NCI-H2196 (cell line): Measurements from ENCODE around the gene RNF212B.
A peak's percentile ranks its signal among the peaks of the same experiment; 100 is the strongest.
"Not testable (repeated sequence)": the region's sequence is repeated elsewhere in the genome, so short reads cannot be mapped to it uniquely, and the experiment has no call there.

ENCODE experiments used
- DNase-seq: peaks from one replicate; lab custom pipeline; 2025; ENCODE audit not compliant: unreplicated experiment; lab: John Stamatoyannopoulos, UW

RNF212B gene

DNA sequence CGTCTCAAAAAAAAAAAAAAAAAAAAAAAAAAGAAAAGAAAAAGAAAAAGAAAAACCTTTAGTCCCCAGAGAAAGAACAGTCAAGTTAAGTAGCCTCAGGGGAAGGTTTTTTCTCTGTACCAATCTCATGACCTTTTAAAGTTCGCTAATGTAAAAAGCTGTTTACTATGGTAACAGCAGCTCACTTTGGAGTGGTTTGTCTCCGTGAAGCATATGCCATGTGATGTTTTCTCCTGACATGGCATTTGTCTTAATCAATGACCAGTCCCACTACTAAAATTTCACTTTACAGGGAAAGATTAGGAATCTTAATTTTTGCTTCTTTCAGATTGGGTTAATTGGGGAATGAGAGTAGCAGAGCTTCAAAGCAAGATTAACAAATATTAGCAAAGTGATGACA is 4.3 kb downstream of the RNF212B start:
- DNase-seq: no peak

DNA sequence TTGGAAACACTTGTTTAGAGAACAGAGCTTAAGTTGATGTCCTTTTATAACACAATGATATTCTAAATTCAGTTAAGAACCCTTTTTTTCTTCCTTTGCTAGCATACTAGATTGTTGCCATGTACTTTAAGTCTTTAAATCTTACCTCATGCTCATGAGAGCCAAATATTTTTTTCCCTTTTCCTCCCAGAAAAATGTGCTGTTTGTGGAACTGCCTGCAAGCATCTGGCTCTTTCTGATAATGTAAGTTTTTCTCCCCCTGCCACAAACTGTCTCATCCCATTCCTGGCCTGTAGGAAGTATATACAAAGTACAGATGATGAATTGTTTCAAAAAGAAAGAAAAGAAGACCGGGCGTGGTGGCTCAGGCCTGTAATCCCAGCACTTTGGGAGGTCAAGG is 5.3 kb downstream of the RNF212B start:
- DNase-seq: no peak

DNA sequence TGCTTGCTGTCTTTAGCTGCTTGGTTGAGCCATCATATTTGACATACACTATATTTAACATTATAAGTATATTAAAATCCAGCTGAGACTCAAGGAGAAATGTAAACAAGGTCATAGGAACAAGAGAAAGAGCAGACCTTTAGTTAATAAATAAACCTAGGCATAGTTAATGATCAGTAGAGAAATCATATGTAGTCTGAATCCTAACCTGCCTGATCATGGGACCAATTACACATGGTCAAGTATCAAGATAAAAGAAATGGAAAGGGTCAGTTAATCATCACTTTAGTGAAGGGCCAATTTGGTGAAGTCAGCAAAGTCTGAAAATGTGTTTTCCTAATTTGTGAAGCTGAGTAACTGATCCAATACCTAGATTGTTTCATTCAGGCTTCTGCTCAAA is 7.5 kb downstream of the RNF212B start:
- no peak for DNase-seq

DNA sequence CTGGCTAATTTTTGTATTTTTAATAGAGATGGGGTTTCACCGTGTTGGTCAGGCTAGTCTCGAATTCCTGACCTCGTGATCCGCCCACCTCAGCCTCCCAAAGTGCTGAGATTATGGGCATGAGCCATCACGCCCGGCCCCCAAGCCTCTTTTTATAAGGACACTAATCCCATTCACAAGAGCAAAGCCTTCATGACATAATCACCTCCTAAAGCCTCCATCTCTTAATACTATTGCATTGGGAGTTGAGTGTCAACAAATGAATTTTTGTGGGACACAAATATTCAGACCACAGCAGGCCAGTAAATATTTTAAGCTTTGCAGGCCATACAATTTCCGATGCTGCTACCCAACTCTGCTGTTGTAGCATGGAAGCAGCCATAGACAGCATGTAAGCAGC is 10.9 kb downstream of the RNF212B start:
- no peak for DNase-seq

DNA sequence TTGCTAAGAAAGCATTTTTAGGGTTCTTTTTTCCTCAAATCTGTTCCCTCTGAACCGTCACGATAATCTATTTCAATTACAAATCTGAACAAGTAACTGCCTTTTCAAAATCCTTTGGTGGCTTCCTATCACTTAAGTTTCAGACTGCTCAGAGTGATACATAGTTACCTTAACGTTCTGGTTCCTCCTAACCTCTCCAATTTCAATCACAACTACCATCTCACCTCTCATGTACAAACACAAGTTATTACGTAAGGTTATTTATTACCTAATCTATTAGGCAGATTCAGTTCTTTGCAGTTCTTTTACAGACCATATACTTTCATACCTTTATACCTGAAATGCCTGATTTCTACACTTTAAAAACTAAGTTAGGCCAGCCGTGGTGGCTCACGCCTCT is 12.1 kb downstream of the RNF212B start:
- DNase-seq: no peak

DNA sequence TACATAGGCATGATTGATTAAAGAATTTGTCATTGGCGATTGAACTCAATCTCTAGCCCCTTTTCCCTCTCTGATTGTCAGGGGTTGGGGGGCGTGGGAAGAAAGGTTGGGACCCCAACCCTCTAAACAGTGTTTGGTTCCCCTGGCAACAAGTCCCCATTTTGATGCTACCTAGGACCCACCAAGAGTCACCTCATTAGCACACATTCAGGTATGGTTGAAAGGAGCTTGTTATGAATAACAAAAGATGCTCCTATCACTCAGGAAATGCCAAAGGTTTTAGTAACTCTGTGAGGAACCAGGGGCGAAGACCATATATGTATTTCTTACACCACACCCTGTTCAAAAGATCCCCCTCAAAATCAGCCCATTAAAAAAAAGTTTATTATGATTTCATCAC is 14.3 kb downstream of the RNF212B start:
- no peak for DNase-seq

DNA sequence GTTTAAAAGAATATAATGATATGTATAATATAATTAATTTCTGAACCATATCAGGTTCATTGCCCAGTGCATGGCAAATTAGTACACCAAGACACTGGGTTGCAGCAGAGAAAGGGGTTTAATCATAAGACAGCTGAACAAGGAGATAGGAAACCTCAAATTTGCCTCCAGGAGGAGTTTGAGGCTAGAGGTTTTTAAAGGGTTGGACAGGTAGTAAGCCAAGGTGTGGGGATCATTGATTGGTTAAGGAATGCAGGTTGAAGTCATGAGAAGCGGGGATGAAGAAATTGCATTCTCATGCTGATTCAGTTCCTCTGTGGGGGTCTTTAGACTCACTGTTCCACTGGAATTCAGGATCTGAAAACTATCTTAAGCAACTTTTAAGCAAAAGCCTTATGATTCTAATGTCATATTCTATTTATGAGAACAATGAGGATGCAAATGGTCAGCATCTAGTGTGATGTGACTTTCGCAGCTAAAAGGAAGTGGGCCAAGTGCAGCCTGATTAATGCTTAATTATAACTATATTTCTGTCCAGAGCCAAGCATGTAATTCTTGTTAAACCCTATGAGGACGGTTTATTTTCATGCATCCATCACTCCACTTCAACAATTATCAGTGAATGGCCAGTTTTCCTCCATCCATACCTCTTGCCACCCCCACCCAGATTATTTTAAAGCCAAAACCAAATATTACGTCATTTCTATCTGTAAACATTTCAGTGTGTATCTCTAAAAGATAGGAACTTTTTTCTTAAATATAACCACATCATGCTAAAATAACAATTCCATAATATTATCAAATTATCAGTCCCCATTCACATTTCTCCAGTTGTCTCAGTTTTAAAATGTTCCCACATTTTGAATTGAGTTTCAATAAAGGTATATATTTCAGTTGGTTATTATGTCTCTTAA is 14.9 kb downstream of the RNF212B start:
- no peak for DNase-seq

DNA sequence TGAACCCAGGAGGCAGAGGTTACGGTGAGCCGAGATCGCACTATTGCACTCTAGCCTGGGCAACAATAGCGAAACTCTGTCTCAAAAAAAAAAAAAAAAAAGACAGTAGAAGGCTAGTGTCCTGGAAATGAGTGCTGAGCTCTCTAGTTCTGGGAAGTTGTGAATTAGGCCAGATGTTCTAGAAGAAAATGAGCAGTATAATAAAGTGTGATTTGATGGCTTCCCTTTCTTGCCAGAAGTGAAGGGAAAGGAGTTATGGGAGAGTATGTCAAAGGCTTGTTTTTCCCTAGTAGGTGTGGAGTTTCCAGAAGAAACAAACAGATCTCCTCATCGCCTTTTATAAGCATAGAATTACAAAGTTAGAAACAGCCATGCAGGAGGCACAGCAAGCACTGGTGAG is 20.5 kb downstream of the RNF212B start:
- no peak for DNase-seq

DNA sequence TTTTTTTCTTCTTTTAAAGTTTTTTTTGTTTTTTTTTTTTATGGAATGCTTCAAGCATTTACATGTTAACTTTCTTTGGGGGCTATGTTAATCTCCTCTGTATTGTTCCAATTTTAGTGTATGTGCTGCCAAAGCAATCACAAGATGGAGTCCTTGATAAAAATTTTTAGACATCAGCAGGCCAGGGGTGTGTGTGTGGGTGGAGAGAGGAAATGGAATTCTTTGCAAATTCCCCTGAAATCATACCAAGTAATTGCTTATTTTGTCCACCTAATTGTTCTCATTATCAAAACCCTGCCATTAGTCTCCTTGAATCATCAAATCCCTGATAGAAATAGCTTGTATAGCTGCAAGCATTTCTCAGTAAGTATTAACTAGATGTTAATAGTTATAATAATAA is 21.7 kb downstream of the RNF212B start:
- no peak for DNase-seq

DNA sequence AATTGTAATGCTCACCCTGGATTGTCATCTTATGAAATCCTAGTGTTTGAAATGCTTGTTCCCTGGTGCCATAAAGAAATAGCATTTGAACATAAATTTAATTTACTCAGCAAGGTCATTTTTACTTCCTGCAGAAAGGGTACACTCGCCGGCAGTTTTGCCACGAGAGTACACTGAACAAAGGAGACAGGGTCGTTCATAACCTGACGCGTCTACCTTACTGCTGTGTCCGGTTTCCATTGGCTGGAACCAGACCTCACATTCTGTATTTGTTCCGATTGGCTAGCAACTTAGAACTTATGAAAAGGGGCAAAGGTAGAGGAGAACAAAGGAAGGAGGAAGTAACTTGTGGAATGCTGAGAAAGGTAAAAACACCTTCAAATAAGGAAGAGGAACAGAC is 23.1 kb downstream of the RNF212B start:
- not testable (repeated sequence) for DNase-seq

DNA sequence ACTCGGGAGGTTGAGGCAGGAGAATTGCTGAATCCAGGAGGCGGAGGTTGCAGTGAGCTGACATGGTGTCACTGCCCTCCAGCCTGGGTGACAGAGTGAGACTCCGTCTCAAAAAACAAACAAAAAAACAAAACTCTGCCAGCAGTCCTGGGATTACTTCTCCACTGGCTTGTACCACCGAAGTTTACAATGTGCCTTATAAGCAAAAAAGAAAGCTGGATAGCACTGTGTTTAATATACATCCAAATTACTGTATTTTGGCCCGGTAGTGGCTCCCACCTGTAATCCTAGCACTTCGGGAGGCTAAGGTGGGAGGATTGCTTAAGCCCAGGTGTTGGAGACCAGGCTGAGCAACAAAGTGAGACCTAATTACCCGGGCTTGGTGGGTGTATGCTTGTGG is 31.5 kb downstream of the RNF212B start:
- DNase-seq: no peak

DNA sequence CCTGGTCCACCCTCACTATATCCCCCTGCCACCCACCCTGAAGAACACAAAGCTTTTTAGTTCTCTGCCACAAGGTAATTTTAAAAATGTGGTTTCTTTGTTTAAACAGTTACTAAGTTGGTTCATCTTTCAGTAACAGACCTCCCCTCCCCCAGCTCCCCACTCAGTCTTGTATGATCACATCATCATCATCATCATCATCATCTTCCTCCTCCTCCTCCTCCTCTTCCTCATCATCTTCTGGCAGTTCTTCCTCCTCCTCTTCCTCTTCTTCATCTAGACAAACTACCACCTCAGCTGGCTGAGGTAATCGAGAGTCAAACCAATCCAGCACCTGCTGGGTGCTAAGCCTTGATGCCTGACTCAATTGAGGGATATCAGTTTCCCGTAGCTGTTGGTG is 37.7 kb downstream of the RNF212B start:
- no peak for DNase-seq

DNA sequence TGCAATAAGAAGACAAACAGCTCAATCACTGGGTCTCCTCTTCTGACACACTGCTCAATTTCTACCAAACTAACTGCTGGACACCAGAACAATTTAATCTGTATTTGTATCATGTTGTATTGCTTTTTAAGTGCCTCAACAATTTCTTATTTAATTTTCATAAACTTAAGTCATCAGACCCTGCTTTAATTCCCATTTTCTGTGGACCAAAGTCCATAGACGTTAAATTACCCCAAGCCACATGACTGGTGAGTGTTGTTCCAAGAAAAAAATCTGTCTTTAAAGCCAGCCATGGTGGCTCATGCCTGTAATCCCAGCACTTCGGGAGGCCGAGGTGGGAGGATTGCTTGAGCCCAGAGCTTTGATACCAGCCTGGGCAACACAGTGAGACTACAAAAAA is 39.5 kb downstream of the RNF212B start:
- DNase-seq: no peak

DNA sequence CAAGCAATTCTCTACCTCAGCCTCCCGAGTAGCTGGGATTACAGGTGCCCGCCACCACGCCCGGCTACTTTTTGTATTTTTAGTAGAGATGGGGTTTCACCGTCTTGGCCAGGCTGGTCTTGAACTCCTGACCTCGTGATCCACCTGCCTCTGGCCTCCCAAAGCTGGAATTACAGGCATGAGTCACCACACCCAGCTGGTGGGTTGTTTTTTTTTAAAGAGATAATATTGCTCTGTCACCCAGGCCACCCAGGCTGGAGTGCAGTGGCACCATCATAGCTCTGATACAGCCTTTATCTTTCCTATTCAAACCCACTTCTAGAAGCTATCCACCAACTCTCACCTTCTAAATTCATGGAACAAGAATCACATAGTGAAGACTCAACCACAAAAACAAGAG is 40.2 kb downstream of the RNF212B start:
- DNase-seq: not testable (repeated sequence)

DNA sequence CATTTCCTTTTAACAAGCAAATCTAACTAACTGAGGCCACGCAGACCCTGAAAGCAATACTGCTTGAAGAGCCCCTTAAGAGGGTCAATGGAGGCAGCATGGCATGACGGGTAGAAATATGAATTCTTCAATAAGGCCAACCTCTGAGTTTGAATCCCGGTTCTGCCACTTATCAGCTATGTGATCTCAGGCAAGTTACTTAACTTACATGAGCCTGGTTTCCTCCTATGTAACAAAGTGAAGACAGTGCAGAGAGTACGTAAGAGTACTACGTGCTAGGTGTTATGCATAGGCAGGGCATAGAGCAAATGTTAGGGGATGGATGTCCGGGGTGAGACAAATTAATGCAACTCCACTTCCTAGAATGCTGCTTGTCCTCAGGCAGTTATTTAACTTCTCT is 43.5 kb downstream of the RNF212B start:
- DNase-seq: no peak

DNA sequence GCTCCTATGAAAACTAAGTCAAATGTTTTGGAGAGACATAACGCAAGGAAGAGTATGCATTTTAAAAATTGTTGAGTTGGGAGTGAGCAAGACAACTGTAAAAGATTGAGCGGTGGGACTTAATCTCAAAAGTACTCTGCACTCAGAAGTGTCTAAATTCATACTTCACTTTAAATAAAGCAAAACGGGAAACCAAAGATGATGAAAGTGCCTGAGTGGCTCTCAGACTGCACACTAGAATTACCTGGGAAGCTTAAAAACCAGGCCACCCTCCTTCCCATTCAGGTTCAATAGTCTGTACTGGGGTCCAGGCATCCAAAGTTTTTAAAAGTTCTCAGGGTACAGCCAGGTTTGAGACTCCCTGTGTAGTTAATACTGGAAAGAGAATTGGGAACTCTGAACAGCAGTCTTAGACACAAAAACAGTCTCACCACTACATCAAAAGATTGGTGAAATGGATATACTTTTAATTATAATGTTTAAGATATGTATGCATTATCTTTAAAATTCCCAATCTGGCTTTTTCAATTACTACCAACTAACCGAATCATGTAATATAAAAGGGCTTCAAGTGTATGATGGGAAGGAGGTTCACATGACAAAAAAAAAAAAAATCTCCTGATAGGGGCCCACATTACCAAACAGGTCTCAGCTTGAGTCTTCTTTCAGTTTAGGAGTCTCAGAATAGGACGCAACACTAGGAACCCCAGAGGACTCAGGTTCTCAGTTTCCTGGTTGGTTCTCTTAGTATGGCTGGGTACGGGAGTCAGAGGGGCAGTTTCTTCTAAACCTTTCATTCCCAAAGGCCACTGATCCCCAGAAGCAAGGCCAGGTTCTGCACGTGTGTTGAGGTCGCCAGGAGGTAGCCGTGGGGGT is 47.2 kb downstream of the RNF212B start:
- DNase-seq: no peak

DNA sequence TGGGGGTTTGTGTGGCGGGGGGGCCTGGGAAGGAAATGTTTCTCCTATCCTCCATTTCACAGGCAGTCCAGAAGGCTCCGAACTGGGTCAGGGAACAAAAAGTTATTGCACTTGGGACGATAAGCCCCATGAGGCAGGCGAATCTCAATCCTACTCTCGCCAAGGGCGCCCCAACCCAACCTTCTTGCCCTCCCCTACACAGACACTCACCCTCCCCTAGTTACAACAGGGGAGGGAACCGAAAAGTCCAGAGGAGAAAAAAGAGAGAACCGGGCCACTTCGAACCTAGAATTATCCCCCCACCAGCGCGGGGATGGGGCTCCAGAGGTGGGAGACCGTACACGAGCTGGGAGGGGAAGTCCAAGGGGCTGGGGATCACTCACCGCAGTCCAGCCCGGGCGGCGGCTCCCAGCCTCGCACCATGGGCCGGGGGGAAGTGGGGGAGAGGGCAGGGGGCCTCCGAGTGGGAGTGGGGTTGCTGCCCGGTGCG is 47.8 kb downstream of the RNF212B start:
- DNase-seq: no peak

DNA sequence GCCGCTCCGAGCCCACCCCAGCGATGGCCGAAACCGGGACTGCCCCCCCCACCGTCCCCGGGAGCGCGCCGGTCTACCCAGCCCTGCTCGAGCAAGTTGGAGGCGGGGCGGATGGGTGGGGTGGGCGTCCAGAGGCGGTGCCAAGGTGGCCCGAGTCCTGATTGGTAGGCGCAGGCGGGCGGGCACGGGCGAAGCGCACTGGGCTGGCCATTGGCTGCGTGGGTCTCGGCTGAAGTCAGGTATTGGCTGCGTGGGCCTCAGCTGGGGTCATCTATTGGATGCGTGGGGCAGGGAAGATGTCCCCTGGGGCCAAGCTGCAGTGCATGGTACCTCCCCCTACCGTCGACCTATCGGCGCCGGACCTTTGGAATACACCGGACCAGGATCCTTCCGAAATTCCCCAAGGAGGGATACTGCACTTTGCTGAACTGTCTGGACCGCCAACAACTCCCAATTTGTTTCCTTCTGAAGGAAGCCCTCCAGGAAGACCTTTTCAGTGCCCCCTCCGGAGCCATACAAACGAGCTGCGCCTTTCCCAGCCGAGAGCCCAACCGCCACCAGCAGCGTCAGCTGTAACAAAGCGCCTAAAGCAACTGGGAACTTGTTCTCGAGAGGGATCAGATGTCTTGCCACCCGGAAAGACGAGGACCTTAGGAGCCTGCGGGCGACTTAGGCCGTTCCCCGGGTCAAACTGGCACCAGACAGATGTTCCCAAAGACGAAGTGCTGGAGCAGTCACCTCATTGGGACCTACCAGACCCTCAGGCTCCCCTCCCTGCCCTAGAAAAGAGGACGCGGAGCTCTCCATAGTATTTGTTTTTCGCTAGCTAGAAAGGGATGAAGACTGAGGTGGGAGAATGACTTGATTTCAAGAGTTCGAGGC is 48.5 kb downstream of the RNF212B start, which contains the start of gene HOMEZ:
Gene HOMEZ (minus strand): TSS at position 113 of the 882 bp plus-strand sequence. CDS start 180 bp downstream, outside the sequence.
- peak; percentile 97 for DNase-seq

DNA sequence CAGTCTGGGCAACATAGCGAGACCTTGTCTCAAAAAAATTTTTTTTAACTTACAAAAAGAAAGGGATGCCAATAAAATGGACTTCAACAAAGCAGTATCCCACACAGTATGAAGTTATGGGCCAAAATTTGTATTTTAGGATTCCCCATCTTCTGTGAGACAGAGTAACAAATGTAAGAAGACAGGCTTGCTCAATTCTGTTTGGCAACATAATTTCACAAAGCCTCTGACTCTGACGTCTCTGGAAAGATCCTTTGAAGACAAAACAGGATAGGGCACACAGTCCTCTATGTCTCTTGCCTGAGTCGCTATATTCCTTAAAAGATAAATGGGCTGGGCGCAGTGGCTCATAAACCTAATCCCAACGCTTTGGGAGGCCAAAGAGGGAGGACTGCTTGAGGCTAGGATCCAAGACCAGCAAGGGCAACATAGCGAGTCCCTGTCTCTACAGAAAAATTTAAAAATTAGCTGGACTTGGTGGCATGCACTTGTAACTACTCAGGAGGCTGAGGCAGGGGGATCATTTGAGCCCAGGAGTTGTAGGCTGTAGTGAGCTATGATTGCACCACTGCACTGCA is 49.3 kb downstream of the RNF212B start:
- no peak for DNase-seq
